GM12801 (cell line): ENCODE data around the gene CDC20.

ENCODE experiments used
- TF ChIP-seq, protein P1 (sequence below): IDR thresholded peaks from one replicate; pipeline ENCODE4 v1.5.1; 2011; ENCODE audit warnings: control low read depth; ENCODE audit not compliant: insufficient read length; ENCODE audit errors: extremely low read depth

Gene CDC20

GRCh38 chr1:43321331-43321891, 37.4 kb upstream of the CDC20 start:
- TF ChIP-seq, protein P1, sequence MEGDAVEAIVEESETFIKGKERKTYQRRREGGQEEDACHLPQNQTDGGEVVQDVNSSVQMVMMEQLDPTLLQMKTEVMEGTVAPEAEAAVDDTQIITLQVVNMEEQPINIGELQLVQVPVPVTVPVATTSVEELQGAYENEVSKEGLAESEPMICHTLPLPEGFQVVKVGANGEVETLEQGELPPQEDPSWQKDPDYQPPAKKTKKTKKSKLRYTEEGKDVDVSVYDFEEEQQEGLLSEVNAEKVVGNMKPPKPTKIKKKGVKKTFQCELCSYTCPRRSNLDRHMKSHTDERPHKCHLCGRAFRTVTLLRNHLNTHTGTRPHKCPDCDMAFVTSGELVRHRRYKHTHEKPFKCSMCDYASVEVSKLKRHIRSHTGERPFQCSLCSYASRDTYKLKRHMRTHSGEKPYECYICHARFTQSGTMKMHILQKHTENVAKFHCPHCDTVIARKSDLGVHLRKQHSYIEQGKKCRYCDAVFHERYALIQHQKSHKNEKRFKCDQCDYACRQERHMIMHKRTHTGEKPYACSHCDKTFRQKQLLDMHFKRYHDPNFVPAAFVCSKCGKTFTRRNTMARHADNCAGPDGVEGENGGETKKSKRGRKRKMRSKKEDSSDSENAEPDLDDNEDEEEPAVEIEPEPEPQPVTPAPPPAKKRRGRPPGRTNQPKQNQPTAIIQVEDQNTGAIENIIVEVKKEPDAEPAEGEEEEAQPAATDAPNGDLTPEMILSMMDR = no peak

- TF ChIP-seq, protein P1 = no peak
These were observed 36.3 kb upstream of the CDC20 start for GRCh38 chr1:43322506-43322905.

GRCh38 chr1:43324810-43325209, 34.0 kb upstream of the CDC20 start:
- TF ChIP-seq, protein P1 = no peak

DNA sequence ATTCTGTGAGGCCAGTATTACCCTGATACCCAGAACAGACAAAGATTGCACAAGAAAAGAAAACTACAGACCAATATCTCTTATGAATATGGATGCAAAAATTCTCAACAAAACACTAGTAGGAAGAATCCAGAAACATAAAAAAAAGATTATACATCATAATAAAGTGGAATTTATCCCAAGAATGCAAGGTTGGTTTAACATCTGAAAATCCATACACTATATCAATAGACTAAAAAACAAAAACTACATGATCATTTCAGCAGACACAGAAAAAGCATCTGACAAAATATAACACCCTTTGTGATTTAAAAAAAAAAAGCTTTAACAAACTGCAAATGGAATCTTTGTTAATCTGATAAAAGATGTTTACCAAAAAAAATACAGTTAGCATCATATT, 33.4 kb upstream of the CDC20 start:
- TF ChIP-seq, protein P1 = no peak

- TF ChIP-seq, protein P1 = no peak
These were observed 31.1 kb upstream of the CDC20 start for GRCh38 chr1:43327549-43328292.

DNA sequence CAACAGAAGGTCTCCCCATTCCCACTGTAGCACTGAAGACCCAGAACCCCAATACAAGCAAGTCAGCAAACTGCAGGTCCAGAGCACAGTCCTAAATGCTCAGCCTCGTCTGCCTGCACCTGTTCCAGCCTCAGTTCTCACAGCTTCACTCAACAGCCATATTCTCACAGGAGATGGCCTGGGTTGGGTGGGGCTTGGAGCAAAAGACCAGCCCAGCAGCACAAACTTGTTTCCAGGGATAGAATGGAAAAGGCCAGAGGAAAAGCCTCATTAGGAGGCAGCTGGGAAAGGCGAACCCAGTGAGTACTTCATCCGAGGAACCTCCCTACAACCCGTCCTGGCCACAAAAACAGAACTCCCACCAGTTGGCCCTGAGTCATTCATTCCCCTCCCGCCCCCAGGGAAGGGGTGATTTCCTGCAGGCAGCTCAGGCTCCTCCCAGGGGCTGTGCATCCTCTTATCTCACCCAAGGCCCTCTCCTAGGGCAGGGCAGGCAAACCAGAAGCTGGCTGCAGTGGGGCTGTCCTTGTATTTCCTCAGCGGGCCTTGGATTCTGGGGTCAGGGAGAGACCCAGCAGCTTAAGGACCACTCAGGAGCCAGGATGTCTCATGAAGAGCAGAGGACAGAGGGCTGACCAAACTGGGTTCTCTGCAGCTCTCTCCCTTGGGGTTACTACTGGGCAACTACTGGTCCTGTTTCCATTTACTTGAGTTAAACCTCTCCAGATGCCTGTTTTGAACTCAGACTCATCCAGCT, 28.6 kb upstream of the CDC20 start:
- TF ChIP-seq, protein P1 = no peak

DNA sequence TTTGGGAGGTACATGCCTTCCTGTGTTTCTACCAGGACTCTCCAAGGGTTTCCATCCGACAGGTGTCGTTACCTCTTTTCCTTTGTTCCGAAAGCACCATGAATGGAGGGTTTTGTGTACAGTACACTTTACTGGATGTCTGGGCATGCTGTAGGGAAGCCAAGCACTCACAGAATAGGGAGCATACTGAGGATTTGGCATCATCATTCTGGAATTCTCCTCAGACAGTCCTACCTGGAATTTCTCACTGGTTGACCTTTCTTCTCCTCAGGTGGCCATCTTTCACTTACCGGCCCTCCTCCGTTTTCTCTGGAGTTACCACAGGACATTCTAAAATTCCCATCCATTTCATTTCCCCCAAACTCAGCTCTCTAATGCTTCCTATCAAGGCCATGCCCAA, 27.1 kb upstream of the CDC20 start:
- TF ChIP-seq, protein P1 = no peak
